SJSA1 (cell line): ENCODE data around the gene MAFB. TPM values are rescaled to one million over a fixed set of nuclear protein-coding genes. Genes with fewer than 3 reads are reported as not detected.

Source experiments
- DNase-seq, 2 experiments: peaks; one replicate each; pipeline ENCODE4 v3.0.0-alpha.2; 2015 to 2020; ENCODE audit warnings: low spot score in 2 of 2, low read depth in 1 of 2
- H3K27ac ChIP-seq: fragments of 250-450 bp; sonication (Bioruptor Pico); 2 replicates; pipeline ENCODE4 v1.5.1; 2020; ENCODE audit warnings: mild to moderate bottlenecking, moderate library complexity
- H3K27me3 ChIP-seq: fragments of 250-450 bp; sonication (Bioruptor Pico); replicated peaks from 2 replicates; pipeline ENCODE4 v1.5.1; 2020; ENCODE audit warnings: mild to moderate bottlenecking, moderate library complexity
- H3K36me3 ChIP-seq: fragments of 250-450 bp; sonication (Bioruptor Pico); 2 replicates; pipeline ENCODE4 v1.5.1; 2020; ENCODE audit warnings: mild to moderate bottlenecking
- H3K4me1 ChIP-seq: fragments of 250-450 bp; sonication (Bioruptor Pico); replicated peaks from 2 replicates; pipeline ENCODE4 v1.6.1; 2021; ENCODE audit warnings: mild to moderate bottlenecking
- H3K4me3 ChIP-seq: fragments of 250-450 bp; sonication (Bioruptor Pico); 2 replicates; pipeline ENCODE4 v1.5.1; 2020; ENCODE audit warnings: mild to moderate bottlenecking
- H3K9me3 ChIP-seq: fragments of 250-450 bp; sonication (Bioruptor Pico); replicated peaks from 2 replicates; pipeline ENCODE4 v1.5.1; 2020; ENCODE audit warnings: mild to moderate bottlenecking
- total RNA-seq: library from RNA; depleted of rRNA; stranded (reverse); fragments of >200 nt; shearing (Covaris generic); gene quantifications from 2 replicates; pipeline ENCODE4 v1.2.3, GENCODE V29; 2014

Gene MAFB
- total RNA-seq, 1 experiment from 2014 or later = not detected

DNA sequence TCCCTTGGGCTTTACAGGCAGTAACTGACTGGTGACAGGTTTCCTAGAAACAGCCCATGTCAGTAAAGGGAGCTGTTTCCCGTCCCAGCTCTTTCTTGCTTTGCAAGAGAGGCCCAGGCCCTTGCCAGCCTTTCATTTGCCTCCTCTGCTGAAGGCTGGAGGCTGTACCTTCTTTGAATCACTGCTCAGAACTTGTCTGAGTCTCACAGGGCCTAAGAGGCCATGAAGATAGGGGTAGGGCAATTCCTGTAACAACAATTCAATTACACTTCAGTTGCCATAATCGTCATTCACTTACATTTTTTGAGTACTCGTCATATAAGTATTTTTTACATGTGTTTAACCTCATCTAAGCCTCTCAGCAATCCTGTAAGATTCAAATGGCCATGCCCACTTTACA is 25.9 kb upstream of the MAFB start:
- H3K9me3 ChIP-seq = no peaks in the 10 kb centered on the region
- H3K27me3 ChIP-seq = peaks cover 9% of the 10 kb centered on the region; the same call in 1 of the 2 replicates
- no peak overlapping the region for H3K27ac ChIP-seq
- no peak for DNase-seq
- H3K4me3 ChIP-seq = no peak overlapping the region
- H3K4me1 ChIP-seq = no peaks in the 10 kb centered on the region
- H3K36me3 ChIP-seq = no peaks in the 10 kb centered on the region

DNA sequence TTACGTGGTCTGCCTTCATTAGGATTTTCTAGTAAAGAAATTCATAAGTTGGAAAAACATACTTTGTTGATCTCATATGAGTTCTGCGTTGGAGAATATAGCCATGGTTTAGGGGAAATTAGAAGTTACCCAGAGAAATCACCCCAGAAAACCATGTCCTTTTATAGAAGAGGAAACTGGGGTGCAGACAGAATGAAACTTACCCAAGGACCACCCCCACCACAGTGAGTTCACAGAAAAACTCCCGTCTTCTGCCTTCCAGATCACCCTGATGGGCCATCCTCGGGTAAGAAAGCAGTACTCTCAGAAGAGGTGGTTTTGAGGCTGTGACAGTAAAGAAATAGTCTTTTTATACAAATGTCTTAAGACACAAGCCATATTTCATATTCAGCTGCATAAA is 25.1 kb upstream of the MAFB start:
- Histone ChIP-seq H3K4me3 (no peak overlapping the region), H3K9me3 (no peaks in the 10 kb centered on the region), H3K27ac (no peak overlapping the region), H3K4me1 (no peaks in the 10 kb centered on the region), H3K36me3 (no peaks in the 10 kb centered on the region), H3K27me3 (peaks cover 9% of the 10 kb centered on the region; the same call in 1 of the 2 replicates)
- no peak for DNase-seq

DNA sequence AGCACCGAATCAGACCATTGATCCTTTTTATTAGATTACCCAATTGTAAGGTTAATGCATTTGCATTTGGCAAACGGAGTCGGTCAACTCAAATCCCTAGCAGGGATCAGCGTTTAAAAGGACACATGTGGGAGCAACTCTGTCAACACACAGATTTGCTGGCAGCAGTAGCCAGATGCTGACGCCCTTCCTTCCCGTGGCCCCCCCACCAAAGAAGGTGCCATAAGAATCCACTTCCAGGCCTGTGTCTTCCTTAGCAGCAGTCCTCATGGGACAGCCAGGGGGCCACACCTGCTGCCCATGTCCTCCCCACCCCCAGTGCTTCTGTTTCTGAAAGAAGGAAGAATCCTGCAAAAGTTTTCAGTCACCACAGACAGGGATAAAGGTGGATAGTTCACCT is 24.5 kb upstream of the MAFB start:
- Histone ChIP-seq H3K4me3 (no peak overlapping the region), H3K9me3 (no peaks in the 10 kb centered on the region), H3K27ac (no peak overlapping the region), H3K4me1 (no peaks in the 10 kb centered on the region), H3K36me3 (no peaks in the 10 kb centered on the region), H3K27me3 (peaks cover 9% of the 10 kb centered on the region; the same call in 1 of the 2 replicates)
- DNase-seq = no peak

DNA sequence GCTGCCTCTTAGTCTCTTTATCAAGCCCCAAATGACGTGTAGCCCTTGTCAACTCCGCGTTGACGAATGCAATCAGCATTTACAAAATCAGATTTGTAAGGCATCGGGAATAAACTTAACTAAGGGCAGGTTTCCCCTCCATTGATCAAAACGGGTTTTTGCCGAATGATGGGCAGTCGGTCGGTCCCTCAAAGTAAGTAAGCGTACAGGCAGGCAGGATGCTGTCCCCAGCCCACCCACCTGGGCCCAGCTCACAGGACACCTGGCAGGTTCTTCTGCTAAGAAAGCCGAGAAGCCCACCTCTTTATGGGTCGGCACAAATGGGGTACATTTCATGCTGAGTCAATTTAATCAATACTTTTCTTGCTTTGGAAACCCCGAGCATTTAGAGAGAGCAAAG is 22.0 kb upstream of the MAFB start:
- Histone ChIP-seq H3K4me1 (no peaks in the 10 kb centered on the region), H3K27me3 (peaks cover 9% of the 10 kb centered on the region; the same call in 1 of the 2 replicates), H3K27ac (no peak overlapping the region), H3K9me3 (no peaks in the 10 kb centered on the region), H3K4me3 (no peak overlapping the region), H3K36me3 (no peaks in the 10 kb centered on the region)
- no peak for DNase-seq

DNA sequence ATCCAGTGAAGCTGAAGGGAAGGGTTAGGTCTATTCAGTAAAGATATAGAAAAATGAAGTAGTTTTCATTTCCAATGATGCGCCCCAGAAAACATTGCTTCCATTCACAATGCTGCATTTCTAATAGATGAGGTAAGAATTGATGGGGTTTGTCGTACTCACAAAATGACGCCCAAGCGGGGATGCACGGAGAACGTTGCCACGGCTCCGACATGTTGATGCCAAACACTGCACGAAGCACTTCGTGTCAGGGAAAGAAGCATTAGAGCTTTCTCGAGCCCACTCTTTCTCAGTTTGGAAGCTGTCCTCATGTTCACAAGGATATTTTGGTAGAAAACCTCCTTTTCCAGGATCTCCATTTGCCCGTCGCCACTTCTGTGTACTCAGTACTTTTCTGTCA is 21.6 kb upstream of the MAFB start:
- H3K9me3 ChIP-seq = no peaks in the 10 kb centered on the region
- H3K27me3 ChIP-seq = peaks cover 9% of the 10 kb centered on the region; the same call in 1 of the 2 replicates
- H3K4me3 ChIP-seq = no peak overlapping the region
- no peak for DNase-seq
- no peak overlapping the region for H3K27ac ChIP-seq
- H3K4me1 ChIP-seq = no peaks in the 10 kb centered on the region
- no peaks in the 10 kb centered on the region for H3K36me3 ChIP-seq

DNA sequence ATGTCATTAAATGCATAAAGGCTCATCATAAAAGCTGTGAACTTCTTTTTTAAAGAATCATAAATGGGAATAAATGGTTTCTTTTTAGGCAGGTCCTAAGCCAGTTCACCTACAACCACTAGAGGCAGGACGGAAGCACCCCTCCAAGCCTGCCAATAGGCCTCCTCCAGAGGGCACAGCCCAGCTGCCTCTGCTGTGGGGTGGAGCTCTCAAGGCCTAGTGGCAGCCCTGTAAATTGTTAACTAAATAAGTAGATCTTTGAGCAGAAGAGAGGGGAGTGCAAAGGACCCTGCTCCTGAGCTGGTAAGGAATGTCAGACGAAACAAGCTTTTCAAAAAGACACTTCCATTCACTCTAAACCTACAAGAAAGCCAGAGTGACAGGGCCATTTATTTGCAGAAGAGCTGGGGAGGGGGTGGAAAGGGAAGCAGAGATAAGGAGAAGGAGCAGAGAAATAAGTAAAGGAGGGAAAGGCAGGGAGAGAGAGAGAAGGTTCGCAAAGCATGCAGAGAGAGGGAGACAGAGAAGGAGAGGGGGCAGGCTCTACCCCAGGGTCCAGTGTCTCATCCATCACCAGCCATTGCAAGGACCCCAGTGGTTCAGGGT is 18.0 kb upstream of the MAFB start:
- Histone ChIP-seq H3K4me1 (no peaks in the 10 kb centered on the region), H3K4me3 (no peak overlapping the region), H3K36me3 (no peaks in the 10 kb centered on the region), H3K27ac (no peak overlapping the region), H3K27me3 (peaks cover 5% of the 10 kb centered on the region; the same call in 1 of the 2 replicates), H3K9me3 (no peaks in the 10 kb centered on the region)
- no peak for DNase-seq

DNA sequence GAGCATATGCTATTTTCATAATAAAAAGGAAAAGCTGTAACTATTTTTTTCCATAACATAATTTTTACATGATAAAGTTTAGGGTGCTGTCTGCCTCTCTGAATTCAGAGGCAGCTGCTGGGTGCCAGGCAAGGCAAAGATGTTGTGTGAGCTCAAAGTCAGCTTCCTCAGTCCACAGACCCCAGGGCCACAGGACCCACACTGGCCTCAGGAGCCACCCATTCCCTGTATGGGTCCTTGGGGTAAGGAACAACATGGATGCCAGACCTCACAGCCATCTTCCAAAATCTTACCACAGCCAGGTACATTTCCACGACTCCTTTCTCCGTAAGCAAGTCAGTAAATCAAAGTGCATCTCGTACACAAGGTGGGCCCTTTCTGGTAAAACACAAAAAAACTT is 16.4 kb upstream of the MAFB start:
- Histone ChIP-seq H3K4me3 (no peak overlapping the region), H3K9me3 (no peaks in the 10 kb centered on the region), H3K4me1 (no peaks in the 10 kb centered on the region), H3K27ac (no peak overlapping the region), H3K27me3 (no peaks in the 10 kb centered on the region), H3K36me3 (no peaks in the 10 kb centered on the region)
- no peak for DNase-seq

DNA sequence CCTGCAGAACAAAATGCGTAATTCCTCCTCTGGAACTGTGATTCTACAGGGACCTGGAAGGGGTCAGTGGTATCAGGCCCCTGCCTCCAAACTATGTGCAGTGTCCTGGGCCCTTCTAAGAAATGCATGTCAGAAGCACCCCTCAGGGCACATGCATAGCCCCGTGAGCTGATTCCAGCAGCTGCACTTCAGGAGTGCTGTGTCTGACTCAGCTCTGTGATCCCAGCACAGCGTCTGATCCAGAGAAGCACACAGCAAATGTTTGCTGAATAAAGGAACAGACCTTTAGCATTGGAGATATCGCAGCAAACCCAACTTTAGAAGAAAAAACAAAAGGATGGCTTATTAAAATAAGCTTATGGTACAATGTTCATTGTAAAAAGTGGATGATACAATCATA is 15.8 kb upstream of the MAFB start:
- no peak overlapping the region for H3K27ac ChIP-seq
- no peak overlapping the region for H3K4me3 ChIP-seq
- H3K36me3 ChIP-seq = no peaks in the 10 kb centered on the region
- no peaks in the 10 kb centered on the region for H3K27me3 ChIP-seq
- no peaks in the 10 kb centered on the region for H3K4me1 ChIP-seq
- H3K9me3 ChIP-seq = no peaks in the 10 kb centered on the region
- no peak for DNase-seq

DNA sequence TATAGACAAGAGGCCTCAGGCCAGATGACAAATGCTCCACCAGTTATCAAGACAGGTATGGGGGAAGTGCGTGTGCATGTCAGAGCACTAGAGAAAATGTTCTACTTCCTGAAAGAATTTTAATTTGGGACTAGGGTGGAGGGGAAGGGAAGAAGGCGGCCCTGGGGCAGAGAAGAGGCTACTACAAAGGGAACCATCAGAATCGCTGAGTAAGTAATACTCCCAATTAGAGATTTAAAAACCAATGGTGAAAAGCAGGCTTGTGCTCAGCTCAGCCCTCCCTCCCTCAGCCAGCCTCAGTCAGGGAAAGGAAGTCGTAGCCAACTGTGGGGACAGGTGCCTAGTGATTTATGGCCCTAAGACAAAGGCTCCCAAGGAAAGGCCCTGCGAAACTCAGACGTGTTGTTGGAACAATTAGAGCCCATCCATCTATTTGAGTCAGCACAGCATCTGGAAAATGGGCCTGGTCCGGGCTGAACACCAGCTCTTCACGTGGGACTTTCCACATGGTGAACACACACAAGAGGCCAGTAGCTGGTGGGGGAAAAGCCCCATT is 15.0 kb upstream of the MAFB start:
- H3K27me3 ChIP-seq = no peaks in the 10 kb centered on the region
- H3K36me3 ChIP-seq = no peaks in the 10 kb centered on the region
- H3K4me1 ChIP-seq = no peaks in the 10 kb centered on the region
- H3K4me3 ChIP-seq = no peak overlapping the region
- no peaks in the 10 kb centered on the region for H3K9me3 ChIP-seq
- no peak overlapping the region for H3K27ac ChIP-seq
- DNase-seq = no peak

DNA sequence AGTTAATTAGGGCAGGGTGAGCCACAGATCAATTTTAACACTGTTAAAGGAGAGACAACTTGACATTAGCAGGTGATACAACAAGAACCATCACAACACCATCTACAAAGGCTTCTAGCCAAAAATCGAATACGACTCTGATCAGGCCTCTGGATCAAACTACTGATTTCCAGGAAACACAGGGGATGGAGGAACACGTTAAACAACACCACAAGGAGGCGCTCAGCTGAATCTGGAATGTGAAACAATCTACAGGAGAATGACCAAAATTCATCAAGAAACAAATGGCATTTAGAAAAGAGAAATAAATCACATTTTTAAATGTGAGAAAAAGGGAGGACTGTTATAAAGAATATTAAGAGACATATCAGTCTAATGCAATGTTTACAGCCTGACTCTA is 13.5 kb upstream of the MAFB start:
- no peaks in the 10 kb centered on the region for H3K9me3 ChIP-seq
- no peaks in the 10 kb centered on the region for H3K27me3 ChIP-seq
- no peak overlapping the region for H3K27ac ChIP-seq
- H3K36me3 ChIP-seq = no peaks in the 10 kb centered on the region
- no peak for DNase-seq
- H3K4me1 ChIP-seq = no peaks in the 10 kb centered on the region
- no peak overlapping the region for H3K4me3 ChIP-seq

DNA sequence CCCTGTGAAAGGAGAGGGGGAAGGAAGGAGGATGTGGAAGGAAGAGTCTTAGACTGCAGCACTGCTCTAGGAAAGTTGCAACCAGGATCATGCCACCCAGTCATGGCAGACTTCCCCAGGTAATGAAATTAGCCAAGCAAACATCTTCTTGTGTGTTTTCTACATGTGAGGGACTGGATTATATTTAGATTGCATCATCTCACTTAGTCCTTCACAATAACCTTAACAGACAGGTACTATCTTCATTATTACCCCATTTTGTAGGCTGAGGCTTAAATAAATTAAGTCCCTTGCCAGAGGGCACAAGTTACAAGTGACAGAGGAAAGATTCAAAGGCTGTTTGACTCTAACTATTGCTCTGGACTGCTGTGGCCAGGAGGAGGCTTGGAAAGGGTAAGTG is 9.7 kb upstream of the MAFB start:
- Histone ChIP-seq H3K27me3 (no peaks in the 10 kb centered on the region), H3K36me3 (no peaks in the 10 kb centered on the region), H3K4me3 (no peak overlapping the region), H3K27ac (no peak overlapping the region), H3K9me3 (no peaks in the 10 kb centered on the region), H3K4me1 (no peaks in the 10 kb centered on the region)
- no peak for DNase-seq

DNA sequence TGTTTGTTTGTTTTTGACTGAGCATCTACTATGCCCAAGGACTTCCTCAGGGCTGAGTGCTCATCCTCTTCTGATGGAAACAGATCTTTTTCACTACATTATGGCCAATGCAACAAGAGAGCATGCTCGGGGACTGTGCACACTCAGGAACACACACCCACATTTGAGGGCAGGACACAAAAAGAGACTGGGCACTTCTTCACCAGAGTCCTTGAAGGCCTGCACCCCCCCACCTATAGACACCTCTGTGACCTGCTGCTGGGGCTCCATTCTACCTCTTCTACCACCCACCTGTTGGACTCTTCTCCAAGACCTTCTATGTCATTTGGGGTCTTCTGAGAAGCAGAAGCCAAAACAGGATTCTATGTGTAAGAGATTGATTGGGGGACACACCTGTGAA is 9.2 kb upstream of the MAFB start:
- DNase-seq = no peak
- no peaks in the 10 kb centered on the region for H3K27me3 ChIP-seq
- no peaks in the 10 kb centered on the region for H3K4me1 ChIP-seq
- H3K9me3 ChIP-seq = no peaks in the 10 kb centered on the region
- no peaks in the 10 kb centered on the region for H3K36me3 ChIP-seq
- no peak overlapping the region for H3K4me3 ChIP-seq
- H3K27ac ChIP-seq = no peak overlapping the region

DNA sequence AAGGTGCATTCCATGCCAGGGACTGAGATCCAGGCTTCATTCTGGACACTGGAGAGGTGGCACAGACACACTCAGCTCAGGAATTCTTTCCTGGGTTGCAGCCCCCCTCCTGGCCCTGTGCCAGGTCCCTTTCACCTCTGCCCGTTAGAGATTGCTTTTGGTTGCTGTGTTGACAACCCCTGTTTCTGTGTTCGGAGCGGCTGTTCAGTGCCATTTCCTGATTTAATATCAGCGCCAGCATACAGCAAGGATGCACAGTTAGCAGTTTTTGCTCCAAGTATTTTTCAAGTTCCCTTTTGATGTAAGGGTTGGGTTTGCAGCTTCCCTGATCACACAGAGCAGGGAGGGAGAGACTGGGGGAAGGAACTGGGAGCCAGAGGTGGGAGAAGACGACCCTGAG is 8.5 kb upstream of the MAFB start:
- H3K9me3 ChIP-seq = no peaks in the 10 kb centered on the region
- H3K4me1 ChIP-seq = no peaks in the 10 kb centered on the region
- H3K4me3 ChIP-seq = no peak overlapping the region
- no peaks in the 10 kb centered on the region for H3K27me3 ChIP-seq
- no peaks in the 10 kb centered on the region for H3K36me3 ChIP-seq
- DNase-seq = no peak
- H3K27ac ChIP-seq = no peak overlapping the region

DNA sequence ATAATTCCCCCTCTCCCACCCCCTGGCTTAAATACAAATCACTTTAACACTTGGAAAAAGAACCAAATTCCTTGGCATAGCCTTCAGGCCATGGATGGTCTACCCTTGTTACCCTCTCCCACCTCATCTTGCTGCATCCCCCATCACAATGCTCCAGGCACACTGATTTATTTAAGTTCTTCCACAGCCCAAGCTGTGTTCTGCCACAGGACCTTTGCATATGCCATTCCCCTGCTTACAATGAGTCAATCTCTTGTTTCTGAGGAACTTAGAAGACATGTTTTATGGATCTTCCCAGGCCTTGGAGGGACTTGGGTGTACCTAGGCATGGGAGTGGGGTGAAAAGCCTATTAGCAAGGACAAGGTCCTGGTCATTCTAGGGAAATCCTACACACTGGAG is 6.2 kb upstream of the MAFB start:
- Histone ChIP-seq H3K9me3 (no peaks in the 10 kb centered on the region), H3K36me3 (no peaks in the 10 kb centered on the region), H3K4me3 (no peak overlapping the region), H3K4me1 (peaks cover under 1% of the 10 kb centered on the region; the same call in 1 of the 2 replicates), H3K27me3 (no peaks in the 10 kb centered on the region), H3K27ac (no peak overlapping the region)
- DNase-seq = no peak

DNA sequence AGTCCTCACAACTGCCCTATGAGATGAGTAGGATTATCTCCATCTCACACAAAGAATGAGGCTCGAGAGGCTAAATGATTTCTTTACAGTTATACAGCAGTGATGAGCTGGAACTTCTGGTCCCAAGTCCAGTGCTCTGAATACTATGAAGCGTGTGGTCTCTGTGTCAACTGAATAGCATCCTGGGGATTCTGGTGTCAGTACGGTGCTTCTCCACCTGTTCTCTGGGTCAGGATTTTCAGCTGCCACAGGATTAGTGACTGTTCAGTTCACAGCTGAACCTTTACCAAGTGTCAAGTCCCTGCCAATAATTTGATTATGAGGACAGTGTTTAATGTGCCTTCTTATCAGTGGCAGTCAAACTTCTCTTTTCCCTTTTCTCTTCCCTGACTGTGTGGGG is 5.2 kb upstream of the MAFB start:
- Histone ChIP-seq H3K27me3 (no peaks in the 10 kb centered on the region; the same call in 1 of the 2 replicates), H3K27ac (no peak overlapping the region), H3K9me3 (no peaks in the 10 kb centered on the region), H3K36me3 (no peaks in the 10 kb centered on the region), H3K4me1 (peaks cover 10% of the 10 kb centered on the region), H3K4me3 (no peak overlapping the region)
- no peak for DNase-seq
